CD4-positive, alpha-beta T cell treated with Interleukin-4 for 1 hour (primary cell): ENCODE data around the gene CLCN5.

ENCODE experiments used
- DNase-seq, 2 donors: peaks; one replicate each; pipeline ENCODE4 v3.0.0-alpha.2; 2020 to 2022

CLCN5 gene

DNA sequence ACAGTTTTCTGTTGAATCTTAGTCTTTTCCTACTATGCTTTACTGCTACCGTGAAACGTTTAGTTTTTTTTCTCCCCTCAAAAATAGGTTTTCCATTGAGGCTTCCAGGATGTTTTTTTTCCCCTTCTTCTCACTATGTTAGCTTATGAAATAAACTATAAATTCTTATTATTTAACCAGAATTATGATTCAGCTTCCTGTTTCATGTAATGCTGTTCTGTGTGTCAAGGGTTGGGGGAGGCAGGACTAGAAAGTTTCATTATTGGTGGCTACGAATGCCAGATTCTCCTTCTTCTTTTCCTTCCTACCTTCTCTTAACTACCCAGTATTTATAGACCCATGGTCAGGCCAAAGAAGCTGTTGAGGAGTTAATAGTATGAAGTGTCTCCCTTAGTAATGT, 11.8 kb downstream of the CLCN5 start:
- DNase-seq, result no peak

DNA sequence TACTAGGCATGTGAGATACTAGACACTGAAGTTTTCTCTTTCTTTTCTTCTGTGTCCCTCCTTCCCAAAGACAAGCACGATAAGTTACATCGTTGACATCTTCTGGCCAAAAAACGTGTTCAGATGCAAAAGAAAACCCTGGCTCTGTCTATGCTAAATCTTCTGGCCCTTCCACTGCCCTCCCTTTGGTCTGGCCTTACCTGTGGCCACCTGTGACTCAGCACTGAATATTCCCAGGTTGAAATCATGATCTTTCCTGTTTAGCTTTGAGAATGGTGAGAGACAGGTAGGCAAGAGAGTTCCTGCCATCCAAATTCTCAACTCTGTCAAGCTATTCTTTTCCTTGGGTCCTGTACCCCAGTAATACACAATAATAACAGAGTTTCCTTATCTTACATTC, 12.3 kb downstream of the CLCN5 start:
- no peak for DNase-seq

DNA sequence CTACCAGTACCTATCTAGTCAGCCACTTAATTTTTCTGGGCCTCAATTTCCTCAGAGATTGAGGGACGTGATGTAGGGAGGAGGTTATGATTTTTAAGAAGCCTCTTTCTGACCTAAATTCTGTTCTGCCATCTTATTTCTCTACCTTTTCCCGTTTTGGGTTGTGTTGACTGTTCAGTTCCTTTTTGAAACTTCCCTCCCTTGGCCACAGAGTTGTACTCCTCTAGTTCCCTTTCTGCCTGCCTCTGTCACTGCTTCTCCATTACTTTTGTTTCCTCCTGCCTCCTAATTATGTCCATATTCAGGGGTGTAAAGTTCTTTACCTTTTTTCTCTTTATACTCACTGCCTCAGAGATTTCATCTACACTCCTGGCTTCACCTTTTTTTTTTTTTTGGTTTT, 25.4 kb downstream of the CLCN5 start:
- DNase-seq, result no peak

DNA sequence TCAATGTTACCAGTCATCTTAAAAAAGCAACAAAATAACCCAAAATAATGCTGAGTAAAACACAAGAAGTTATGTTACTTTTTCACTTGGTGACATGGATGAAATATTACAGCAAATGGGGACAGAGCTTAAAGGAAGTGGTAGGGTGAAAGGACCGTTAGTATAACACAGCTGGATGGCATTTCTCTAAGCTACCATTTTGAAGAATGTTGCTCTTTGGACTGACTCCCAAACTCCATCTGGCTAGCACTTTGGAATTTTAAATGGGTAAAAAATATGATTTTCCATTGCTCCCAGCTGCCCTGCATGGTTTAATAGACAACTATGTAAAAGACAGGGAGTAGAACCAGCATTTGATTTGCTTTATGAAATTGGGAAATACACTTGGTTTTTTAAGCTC, 27.6 kb downstream of the CLCN5 start:
- no peak for DNase-seq

DNA sequence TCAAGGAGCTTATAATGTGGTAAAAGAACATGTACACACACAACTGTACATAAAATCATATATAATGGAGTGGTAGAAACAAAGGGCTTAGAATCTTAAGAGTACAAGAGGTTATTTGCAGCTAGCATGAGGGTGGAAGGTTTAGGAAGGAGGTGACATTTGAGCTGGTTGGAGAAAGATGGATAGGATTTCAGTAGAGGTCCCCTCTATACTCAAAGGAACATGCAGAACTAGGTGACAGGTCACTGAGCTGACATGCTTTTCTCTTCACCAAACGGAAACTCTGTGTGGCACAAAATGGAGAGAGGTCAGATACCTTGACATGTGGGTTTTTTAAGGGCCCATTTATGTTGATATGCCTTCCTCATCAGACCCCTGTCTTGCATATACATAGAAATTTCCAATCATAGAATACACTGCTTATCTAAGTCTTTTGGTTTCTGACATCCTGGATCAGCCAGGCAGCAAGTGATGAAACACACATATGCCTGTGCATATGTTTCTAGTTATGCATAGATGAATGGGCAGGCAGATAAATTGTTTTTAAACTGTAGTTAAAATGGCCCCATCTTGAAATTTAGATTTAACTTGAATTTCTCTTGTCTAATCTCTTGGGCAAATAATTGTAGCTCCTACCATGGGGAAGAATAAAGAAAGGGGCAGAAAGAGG, 29.3 kb downstream of the CLCN5 start:
- no peak for DNase-seq

DNA sequence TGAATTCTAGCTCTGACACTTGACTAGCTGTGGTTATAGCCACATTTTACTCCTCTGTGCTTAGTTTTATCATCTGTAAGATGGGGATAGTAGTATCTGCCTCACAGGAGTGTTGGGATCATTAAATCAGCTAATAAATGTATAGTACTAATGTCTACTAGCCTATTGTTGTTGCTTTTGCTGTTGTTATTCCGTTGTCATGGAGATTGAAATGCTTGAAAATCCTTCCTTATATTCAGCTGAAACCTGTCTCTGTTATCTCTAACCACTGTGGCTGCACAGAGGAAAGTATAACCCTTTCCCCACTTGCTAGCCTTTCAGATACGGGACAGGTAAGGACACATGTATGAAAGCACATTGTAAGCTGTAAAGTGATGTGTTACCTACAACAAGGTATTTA, 33.9 kb downstream of the CLCN5 start:
- DNase-seq, result no peak

DNA sequence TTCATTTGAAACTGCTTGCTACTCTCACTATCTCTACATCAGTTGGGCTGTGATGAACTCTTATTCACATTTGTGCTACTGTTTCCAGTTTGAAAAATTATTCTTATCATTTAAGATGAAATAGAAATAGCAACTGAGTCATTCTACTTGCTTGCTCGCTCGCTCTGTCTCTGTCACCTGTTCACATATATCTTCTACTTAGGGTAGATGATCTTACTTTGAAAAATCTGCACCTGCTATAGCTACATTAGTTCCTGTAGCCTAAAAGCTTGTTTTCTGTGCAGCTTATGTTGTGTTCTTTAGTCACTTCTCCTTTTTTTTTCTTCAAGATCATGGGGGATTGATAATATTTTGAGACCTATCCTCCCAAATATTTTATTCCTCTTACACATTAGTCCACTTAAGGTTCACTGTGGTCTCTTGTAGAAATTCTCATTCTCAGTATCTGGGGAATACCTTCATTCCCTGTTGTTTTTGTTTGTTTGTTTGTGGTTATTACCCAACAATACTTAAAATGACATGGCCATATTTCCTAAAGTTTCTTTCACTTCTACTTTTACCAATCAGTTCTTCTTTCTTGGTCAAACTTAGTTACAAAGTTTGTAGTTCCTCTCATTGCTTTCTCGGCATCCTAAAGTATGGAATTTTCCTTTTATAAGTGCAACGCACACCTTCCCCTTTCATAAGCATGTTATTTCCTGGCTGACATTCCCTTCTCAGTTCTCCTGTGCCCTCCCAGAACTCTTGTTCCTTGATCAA, 36.5 kb downstream of the CLCN5 start:
- no peak for DNase-seq

DNA sequence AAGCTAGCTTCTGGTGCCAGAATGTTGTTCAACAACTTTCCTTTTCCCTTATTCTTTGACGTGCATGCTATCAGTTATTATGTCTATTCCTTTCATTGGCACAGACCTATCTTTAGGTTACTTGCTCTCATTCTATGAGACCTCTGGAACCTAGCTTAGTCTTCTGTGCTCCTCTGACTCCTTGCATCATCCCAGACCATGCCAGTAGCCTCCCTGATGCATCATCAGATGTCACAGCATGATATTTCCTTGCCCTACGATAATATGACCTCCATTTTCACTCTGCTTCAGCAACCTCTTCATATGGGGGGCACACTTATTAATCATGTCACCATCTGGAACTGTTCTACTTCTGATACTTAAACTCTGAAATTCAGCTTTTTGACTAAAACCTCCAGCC, 37.2 kb downstream of the CLCN5 start:
- DNase-seq, result no peak

DNA sequence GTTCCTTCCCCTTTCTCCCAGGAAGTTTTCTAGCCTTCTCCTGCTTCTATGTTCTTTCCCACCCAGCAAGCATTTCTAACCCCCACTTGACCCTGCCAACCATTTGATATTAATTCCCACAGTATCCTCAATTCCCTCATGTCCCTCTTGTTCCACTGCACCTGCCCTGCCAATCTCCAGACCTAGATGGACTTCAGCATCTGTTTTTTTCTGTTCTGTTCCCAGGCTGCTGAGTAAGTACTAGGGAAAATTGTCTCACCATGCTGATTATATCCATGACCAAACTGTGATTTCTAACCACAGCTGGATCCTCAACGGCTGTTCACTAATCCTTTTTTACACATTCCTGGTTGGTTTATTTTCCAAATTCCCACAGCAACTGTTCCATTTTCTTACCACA, 37.7 kb downstream of the CLCN5 start:
- DNase-seq, result no peak

DNA sequence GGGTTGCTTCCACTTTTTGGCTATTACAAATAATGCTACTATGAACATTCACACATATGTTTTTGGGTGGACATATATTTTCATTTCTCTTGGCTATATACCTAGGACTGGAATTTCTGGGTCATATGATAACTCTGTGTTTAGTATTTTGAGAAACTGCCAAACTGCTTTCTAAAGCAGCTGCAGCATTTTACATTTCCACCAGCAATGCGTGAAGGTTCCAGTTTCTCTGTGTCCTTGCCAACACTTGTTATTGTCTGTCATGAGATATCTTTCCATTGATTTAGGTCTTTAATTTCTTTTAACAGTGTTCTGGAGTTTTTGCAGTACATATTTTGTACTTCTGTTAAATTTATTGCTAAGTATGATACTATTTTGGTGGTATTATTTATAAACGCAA, 48.3 kb downstream of the CLCN5 start:
- no peak for DNase-seq

DNA sequence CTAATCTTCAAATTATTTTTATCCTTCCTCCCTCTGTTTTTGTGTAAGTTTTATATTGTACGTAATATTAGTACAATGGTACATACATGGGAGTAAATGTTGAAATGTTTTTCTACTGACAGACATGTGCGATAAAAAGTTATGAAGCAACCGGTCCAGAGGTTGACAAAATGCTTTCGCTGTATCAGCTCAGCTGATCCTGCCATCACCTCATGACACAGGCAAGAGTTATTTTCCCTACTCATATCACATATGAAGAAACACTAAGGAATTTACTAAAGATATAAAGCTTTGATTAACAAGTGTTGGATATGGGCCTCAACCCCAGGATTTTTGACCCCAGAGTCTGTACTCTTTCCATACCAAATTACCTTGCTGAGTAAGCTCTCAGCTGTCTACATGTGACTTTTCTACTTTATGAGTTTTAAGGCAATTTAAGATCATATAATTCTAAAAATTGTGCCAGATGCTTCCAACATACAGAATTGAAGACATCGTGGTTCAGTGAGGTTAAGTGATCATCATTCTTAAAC, 50.0 kb downstream of the CLCN5 start:
- DNase-seq, result no peak

DNA sequence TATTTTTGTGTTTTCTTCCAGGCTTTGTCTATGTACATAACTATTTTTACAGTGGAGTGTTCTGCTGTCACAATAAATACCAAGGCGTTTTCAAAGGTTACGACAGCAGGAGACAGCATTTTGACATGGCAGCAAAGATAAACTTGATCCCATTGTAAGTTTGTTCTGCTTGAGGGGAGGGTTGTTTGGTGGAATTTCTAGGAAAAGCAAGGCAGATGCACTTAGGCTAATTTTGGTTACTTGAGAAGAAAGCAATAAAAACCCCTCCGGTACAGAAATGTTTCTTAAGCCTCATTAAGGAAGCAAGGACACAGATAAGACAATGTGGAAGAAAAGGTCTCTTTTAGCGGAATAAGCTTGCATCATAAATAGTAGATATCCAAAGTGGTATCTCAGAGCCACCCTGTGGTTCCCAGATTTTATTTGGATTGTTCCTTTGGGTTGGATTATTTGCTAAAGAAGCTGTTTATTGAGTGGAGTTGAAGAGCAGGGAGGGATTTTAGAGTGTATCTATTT, 54.3 kb downstream of the CLCN5 start:
- no peak for DNase-seq

DNA sequence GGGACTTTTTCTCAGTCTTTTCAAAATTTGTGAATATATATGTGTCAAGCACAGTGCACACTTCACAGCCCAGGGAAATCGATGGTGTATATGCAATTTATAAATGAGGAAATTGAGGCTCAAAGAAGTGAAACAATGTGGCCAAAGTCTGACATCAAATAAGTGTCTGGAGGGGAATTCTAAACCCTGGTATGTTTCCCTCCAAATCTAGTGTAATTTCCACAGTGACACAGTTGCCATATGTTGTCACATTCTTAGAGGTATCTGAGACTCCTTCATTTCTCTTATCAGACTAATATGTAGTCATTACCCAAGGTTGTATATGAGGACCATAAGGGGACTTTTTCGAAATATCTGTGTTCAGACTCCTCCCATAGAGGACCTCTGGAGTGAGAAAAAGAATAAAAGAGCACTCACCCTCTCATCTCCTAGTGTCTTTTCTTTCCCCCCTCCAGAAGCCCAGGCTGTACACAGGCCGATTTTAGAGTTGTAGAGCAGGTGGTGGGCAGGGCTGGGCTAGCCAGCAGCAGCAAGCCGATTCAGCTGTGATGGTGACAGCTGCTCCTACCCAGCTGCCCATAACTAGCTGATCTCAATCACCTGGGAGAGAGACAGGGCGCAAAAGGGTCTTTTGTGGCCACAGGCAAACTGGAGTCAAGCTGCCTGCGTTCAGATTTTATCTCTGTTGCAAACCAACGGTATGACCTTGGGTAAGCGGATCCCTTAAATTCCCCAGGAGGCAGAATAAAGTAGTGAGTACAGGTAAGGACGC, 55.1 kb downstream of the CLCN5 start:
- DNase-seq, result no peak

DNA sequence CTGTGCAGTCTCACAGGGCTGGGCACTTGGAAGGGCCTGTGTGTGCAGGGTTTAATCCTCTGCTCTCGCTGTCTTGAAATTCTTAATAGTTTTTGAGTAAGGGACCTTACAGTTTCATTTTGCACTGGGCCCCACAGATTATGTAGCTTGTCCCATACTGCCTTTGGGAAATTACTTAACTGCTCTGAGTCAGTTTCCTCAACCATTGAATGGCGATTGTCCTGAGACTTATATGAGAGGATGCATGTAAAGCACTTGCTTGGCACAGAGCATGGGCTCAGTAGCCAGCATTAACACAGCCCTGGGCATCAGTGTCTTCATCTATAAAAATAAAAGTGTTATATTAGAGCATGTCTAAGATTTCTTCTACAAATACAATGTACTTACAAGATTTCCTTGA, 55.8 kb downstream of the CLCN5 start:
- no peak for DNase-seq

DNA sequence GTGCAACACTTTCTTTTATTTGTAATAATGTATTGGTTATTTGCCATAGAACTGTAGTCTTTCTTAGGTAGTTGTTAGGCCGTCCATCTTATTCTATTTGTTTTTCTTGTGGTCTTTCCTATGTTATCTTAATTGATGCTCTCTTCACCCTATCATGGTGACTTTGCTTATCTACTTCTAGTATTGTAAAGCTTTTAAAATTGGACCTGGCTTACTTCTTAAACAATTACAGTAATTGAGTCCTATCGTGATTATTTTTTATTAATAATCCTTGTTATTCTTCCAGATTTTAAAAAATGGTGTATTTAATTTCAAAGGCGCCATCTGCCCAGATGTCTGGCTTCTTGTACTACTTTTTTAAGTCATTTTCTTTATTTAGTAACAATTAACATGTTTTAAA, 63.7 kb downstream of the CLCN5 start:
- DNase-seq, result no peak

DNA sequence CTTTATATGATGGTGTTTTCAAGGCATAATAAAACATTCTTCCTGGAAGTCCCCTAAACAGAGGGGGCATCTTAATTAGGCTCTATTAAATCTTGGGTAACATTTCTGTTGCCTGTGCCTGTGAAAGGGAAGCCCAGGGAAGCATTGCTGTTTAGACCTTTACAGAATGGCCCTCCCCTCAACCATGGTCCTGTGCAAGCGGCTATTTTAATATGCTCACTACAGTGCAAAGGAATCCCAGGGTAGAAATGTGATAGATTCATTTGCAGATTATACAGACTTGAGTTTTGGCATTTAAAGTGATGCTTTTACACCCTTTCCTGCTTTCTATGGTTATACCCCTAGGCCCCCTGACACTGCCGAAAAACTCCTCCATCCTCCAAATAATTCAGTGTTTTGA, 65.3 kb downstream of the CLCN5 start:
- no peak for DNase-seq

DNA sequence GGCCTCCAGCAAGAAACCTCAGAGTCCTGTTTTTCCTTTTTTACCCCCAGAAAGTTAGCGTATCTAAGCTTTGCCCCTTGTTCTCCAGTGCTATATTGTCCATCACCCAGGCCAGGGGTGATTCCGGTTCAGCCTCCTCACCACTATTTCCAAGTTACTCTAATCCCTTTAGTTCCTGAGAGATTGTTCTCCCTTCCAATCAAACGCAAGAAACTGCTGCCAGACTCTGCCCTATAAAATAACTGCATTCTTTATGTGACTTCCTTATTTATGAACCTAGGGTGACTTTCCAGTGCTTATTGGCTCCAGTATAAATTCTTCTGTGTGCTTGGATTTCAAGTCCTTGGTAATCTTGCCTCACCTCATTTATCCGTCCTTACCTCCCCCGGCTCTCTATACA, 65.7 kb downstream of the CLCN5 start:
- no peak for DNase-seq

DNA sequence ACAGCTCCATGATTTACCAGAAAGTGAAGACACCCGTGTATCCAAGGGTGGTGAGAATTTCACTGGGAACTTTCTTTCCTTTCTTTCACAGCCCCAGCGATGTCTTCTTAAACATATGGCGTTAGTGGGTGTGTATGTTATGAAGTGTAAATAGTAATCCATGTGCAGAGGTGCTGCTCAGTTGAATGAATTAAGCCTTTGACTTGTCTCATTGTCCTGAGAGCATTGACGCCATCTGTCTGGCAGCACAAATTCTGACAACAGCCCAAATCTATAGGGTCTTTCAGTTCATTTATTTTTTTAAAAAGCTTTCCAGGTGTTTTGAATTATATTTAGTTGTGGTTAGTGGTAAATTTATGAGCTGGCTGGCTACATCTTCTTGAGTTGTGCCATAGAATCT, 69.4 kb downstream of the CLCN5 start:
- DNase-seq, result no peak

DNA sequence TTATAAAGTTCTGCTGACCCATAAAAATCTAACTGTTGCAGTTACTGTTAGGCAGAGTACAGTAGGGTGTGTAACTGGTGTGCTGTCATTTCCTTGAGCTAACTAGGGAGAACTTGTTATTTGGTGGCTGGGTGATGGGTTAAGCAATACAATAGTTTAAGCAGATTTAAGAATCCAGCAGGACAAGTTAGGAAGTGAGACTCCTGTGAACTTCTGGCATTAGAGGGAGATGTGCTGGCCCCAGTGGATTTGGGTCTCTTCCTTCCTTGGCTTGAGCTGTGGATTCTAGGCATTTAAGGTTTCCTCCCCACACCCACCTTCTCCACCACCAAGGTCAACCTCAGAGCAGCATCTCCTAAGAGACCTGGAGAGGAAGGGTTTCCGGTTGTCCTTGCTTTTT, 70.5 kb downstream of the CLCN5 start:
- DNase-seq, result no peak

DNA sequence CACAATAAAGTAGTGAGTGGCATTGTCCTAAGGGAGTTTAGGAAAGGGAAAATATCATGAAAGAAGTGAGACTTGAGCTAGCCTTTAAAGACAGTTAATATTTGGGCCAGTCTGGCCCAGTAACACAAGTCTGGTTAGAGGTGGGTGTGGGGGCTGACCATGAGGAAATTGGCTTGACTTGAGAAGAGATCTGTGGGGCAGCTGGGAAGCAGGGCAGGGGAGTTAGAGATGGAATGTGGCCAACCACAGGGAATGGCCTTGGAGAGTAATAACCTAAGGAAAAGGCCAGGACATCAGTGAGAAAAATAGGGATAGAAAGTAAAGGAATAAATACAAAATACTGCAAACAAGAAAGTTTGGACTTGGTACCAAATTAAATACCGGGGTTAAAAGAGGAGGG, 71.3 kb downstream of the CLCN5 start:
- no peak for DNase-seq

DNA sequence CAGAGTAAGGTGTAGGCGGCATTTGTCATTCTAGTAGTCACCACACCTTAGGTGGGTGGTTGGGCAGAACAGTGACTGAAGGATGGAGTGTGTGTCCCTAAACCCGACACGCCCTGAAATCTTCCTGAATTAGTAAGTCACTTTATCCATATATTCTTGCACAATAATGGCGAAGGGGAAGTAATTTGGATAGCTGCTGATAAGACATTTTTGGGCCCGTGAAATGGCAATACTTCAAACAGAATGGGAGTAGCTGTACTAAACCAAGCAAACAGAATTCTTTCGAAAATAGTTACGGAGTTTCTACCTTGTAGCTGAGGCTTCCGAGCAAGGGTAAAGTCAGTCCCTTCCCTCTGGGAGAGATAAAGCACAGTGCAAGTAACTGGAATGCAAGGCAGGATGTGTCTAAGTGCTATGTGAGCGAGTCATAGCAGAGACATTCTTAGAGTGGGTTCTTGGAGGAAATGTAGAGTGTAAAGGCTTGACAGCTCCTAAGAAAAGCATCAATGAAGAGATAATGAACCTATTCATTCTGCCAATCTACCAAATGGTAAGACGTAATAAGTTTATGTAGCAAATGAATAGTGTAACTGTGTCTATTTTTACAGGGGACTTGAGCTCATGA, 72.8 kb downstream of the CLCN5 start:
- DNase-seq, result no peak

DNA sequence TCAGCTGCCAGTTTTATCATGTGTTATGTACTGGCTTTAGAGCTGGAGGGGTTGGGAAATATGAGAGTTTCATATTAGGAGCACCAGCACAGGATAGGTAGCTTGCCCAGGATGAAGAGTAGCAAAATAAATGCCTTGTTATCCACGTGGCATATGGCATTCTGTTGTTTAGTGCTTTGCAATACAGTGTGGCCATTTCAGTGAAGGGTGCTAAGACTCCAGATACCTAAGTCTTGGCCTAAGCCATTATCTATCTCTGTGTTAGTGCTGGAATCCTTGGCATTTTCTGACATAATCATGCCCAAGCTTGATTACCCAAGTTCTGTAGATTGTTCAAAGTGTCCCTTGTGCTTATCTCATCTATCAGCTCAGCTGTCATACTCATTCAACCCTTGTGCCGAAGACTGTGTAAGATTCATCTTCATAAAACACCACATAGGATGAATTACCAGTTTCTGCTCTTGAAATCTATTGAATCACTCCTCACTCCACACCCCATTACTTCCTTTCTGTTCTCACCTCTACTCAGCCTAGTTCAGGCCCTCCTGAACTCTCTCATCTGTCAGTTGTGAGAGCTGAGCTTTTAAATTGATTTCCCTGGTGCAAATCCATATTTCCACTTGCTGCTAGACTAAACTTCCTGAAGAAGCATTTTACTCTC, 73.5 kb downstream of the CLCN5 start:
- no peak for DNase-seq

DNA sequence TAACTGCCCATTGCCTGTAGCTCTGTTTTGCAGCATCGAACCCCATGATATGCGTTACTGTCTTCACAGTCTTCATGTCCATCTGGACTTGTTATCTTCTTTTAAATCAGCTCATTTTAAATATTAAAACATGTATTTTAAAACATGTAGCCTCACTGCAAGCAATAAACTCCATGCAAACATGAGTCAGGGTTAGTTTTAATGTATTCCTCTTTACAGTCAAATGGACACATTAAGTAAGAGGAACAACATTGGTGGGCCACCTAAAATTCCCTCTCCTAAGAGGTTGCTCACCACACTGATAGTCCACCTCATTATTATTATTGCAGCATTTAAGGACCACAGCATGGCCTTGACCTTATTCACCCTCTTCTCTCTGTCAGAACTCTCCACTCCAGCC, 74.1 kb downstream of the CLCN5 start:
- no peak for DNase-seq
